Subcutaneous adipose tissue (tissue), 4 donors: Measurements from ENCODE around the gene WNK2. TPM values are rescaled to one million over a fixed set of nuclear protein-coding genes. Genes with fewer than 3 reads are reported as not detected.

ENCODE experiments used
- total RNA-seq, 4 donors: library from RNA; depleted of rRNA; stranded (reverse); fragments of >200 nt; gene quantifications; one replicate each; pipeline ENCODE4 v1.1.0, GENCODE V29; 2016
- TF ChIP-seq, protein P1 (sequence below): fragments of 450-650 bp; IDR thresholded peaks from one replicate; pipeline ENCODE4 v1.5.1; 2016; ENCODE audit warnings: low read depth, mild to moderate bottlenecking, control low read depth, antibody characterized with exemption, moderate library complexity

WNK2 gene
- total RNA-seq, 4 donors from 2014 or later, result not detected

DNA sequence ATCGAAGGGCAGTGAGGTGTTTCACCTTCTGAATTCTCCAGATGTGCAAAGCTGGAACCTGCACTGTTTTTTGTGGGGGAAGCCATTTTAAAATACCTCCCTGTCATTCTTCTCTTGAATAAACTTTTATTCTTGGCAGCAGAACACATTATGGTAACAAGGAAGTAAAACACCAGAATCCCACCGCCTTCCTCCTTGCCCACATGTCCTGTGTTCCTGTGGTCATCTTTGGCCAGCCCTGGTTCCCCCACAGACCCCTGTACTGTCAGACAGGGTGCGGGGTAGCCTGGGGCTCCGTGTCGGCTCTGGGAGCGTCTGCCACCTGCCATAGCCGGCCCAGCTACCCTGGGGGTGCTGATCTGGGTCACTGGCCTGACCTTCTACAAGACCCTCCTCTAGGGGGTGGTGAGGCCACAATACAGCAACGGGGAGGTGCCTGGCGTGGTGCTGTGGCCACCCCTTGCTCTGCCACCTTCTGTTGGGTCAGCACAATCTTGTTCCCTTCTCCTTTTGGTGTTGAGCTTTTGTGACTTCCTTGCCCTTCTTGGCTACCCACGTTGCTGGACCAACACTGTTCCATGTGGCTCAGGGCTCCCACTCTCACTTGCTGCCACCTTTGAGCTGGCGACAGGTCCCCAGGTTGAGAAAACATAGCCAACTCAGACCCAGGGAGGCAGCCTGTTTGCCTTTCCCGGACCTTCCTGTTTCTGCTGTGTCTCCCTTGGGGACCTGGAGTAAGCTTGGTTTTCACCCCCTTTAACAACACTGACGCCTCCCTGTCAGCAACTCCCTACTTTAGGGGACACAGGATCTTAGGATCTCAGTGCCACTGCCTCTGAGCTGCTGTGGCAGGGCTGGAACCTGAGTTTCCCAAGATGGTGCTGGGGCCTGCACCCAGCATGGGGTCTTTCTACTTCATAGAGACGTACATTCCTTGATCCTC, 4.8 kb downstream of the WNK2 start:
- TF ChIP-seq, protein P1, sequence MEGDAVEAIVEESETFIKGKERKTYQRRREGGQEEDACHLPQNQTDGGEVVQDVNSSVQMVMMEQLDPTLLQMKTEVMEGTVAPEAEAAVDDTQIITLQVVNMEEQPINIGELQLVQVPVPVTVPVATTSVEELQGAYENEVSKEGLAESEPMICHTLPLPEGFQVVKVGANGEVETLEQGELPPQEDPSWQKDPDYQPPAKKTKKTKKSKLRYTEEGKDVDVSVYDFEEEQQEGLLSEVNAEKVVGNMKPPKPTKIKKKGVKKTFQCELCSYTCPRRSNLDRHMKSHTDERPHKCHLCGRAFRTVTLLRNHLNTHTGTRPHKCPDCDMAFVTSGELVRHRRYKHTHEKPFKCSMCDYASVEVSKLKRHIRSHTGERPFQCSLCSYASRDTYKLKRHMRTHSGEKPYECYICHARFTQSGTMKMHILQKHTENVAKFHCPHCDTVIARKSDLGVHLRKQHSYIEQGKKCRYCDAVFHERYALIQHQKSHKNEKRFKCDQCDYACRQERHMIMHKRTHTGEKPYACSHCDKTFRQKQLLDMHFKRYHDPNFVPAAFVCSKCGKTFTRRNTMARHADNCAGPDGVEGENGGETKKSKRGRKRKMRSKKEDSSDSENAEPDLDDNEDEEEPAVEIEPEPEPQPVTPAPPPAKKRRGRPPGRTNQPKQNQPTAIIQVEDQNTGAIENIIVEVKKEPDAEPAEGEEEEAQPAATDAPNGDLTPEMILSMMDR, result no peak

DNA sequence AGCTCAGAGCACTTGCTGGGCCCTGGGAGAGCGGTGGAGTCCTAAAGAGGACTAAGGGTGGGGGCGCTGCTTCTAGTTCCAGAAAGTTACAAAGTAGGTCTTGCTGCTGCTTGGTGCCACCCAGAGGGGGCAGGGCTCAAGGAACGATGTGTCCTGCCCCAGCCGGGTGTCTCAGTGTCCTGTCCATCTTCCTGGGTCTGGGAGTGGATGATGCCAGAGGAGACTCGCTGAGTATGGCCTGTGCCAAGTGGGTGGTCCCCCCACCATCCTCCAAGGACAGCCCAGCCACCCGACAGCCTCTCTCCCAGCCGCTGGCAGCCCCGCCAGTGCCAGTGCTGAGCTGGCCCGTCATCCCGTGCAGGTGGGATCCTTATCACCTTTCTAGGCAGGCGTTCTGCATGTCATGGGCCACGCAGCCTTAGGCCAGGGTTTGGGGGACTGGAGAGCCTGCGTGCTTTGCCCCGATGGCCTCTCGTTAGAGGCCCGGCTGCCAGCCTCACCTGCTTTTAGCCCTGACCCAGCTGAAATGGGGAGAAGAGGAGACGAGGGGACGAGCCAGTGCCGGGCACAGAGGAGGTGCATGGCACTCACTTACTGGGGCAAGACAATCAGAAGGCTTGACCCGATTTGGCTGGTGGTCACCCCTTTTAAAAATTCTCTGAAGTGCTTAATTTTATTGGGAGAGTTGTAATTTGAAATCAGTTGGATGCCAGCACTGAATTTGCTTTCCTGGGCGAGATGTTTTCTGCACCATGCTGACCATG, 5.6 kb downstream of the WNK2 start:
- TF ChIP-seq, protein P1, result no peak

DNA sequence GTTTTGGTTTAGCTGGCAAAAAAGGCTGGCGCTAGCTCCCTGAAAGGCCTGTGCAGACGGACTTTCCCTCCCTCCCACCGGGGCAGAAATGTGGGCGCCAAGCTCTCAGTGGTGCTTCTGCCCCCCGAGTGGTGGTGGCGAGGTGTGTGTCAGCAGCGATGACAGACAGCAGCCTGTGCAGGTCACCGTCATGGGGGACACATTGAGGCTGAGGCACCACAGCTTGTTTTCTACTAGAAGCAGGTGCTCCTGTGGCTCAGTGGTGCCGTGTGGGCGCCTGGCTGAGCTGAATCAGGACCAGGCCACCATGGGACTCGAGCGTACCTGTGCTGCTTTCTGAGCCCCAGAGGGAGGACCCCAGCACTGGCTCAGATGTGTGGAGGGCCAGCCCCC, 6.2 kb downstream of the WNK2 start:
- TF ChIP-seq, protein P1, result no peak

DNA sequence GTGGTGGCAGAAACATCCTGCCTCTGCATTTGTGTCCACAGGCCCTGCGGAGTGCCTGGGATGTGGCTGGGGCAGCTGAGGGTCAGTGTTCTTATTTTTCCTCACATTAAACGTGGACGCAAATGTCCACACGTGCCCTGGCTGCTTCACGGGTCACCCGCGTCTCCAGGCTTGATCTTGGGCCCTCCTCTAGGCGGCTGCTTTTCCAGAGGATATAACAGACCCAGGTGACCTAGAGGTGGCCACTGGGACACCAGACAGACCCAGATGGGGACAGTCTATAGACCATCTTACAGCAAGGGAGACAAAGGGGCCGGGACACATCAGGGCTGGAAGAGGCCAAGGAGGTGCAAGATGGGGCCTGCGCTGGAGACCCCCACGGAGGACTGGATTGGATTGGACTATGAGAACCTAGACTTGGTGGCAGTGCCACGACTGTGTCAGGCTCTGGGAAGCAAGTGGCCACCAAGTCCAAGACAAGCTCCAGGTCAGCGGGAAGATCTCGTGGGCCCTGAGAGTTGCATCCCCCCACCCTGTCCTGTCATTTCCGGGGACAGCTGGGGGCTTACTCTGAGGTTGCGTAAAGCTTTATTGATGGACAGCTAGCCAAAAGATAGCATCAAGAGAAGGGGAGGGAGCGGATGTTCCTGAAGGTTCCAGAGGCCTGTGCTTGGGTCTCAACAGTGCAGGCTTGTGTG, 6.9 kb downstream of the WNK2 start:
- TF ChIP-seq, protein P1, result no peak

DNA sequence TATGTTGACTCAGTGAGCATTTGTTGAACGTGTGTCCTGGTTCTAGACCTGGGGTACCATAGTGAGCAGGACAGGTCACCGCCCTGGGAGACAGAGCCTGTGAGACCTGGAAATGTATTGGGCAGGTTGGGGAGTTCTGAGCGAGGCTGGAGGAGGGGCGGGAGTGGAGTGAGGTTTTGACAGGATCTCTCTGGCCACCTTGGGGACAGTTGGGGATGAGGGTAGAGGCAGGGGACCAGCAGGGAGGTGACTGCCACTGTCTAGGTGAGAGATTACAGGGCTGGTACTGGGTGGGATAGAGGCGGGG, 7.4 kb downstream of the WNK2 start:
- TF ChIP-seq, protein P1, result no peak

DNA sequence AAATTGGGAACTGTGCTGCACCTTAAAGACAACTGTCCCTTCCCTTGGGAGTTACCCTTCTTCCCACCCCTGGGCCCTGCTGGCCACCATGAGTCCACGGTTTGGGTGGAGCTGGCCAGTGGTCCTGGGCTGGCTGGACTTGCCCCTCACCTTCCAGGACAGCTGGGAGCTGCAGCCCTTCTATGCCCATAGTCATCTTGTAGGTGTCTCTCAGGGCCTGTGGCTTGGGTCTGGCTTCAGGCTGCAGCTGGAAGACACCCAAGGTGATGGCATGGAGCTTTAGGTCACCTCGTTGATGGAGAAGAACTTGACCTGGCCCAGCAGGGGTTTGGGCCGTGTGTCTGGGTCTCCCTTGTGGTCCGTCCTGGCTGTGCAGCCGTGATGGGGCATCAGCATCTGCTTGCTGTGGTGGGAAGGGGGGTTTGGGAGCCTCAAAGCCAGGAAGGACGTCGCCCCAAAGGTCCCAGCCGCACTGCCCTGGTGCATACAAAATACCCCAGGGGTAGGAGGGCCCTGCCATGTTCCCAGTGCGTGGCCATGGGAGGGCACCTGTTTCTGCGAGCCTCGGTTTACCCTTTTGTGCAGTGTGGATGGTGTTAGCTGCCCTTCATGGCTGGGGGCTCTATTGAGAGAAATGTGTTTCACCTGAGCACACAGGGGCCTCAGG, 8.9 kb downstream of the WNK2 start:
- TF ChIP-seq, protein P1, result no peak
